MM.1S (cell line): ENCODE data around the gene APOO.

Experiments used
- DNase-seq: peaks from one replicate; pipeline ENCODE4 v3.0.0-alpha.2; 2015
- H2AFZ ChIP-seq: fragments of 300-600 bp; sonication (generic); 2 replicates; pipeline ENCODE4 v1.6.0; 2016; ENCODE audit warnings: antibody characterized with exemption, low read length
- H3F3A ChIP-seq: fragments of 300-600 bp; sonication (generic); 2 replicates; pipeline ENCODE4 v1.6.1; 2016; ENCODE audit warnings: mild to moderate bottlenecking, antibody characterized with exemption, low read length, moderate library complexity, mixed read lengths; ENCODE audit not compliant: insufficient read depth
- H3K27ac ChIP-seq: fragments of 300-600 bp; sonication (generic); 2 replicates; pipeline ENCODE4 v1.5.1; 2016; ENCODE audit warnings: mild to moderate bottlenecking, low read length
- H3K27me3 ChIP-seq: fragments of 300-600 bp; sonication (generic); replicated peaks from 2 replicates; pipeline ENCODE4 v1.6.0; 2016; ENCODE audit warnings: low read length; ENCODE audit not compliant: insufficient read depth
- H3K36me3 ChIP-seq: fragments of 300-600 bp; sonication (generic); replicated peaks from 2 replicates; pipeline ENCODE4 v1.6.1; 2016; ENCODE audit warnings: mild to moderate bottlenecking, low read length, mixed read lengths; ENCODE audit not compliant: insufficient read depth
- H3K4me1 ChIP-seq: fragments of 300-600 bp; sonication (generic); 2 replicates; pipeline ENCODE4 v1.6.1; 2016; ENCODE audit warnings: low read length, mixed read lengths
- H3K4me2 ChIP-seq: fragments of 300-600 bp; sonication (generic); 2 replicates; pipeline ENCODE4 v1.6.0; 2016; ENCODE audit warnings: low read depth, low read length
- H3K4me3 ChIP-seq: fragments of 300-600 bp; sonication (generic); 2 replicates; pipeline ENCODE4 v1.5.1; 2016; ENCODE audit warnings: low read length, mixed read lengths
- H3K79me2 ChIP-seq: fragments of 300-600 bp; sonication (generic); 2 replicates; pipeline ENCODE4 v1.6.1; 2016; ENCODE audit warnings: mixed run types, low read length, mixed read lengths
- H3K9ac ChIP-seq: fragments of 300-600 bp; sonication (generic); 2 replicates; pipeline ENCODE4 v1.6.1; 2016; ENCODE audit warnings: low read length, mixed read lengths
- H3K9me2 ChIP-seq: fragments of 300-600 bp; sonication (generic); replicated peaks from 2 replicates; pipeline ENCODE4 v1.6.1; 2016; ENCODE audit warnings: mild to moderate bottlenecking, low read length, mixed read lengths; ENCODE audit not compliant: insufficient read depth
- H3K9me3 ChIP-seq: fragments of 300-600 bp; sonication (generic); replicated peaks from 2 replicates; pipeline ENCODE4 v1.6.1; 2016; ENCODE audit warnings: mild to moderate bottlenecking, low read length, mixed read lengths; ENCODE audit not compliant: insufficient read depth
- H4K20me1 ChIP-seq: fragments of 300-600 bp; sonication (generic); 2 replicates; pipeline ENCODE4 v1.6.1; 2016; ENCODE audit warnings: mild to moderate bottlenecking, low read length, moderate library complexity, mixed read lengths; ENCODE audit not compliant: insufficient read depth
- CTCF ChIP-seq: fragments of 300-600 bp; sonication (generic); IDR thresholded peaks from 2 replicates; pipeline ENCODE4 v1.5.1; 2016; ENCODE audit warnings: antibody characterized with exemption, low read length, mixed read lengths
- EZH2 ChIP-seq: fragments of 300-600 bp; sonication (generic); optimal IDR thresholded peaks from 2 replicates; pipeline ENCODE3; 2017; ENCODE audit warnings: low read depth, mild to moderate bottlenecking, antibody characterized with exemption, low read length, mixed read lengths
- EZH2phosphoT487 ChIP-seq: fragments of 300-600 bp; sonication (generic); IDR thresholded peaks from 2 replicates; pipeline ENCODE4 v1.6.1; 2018; ENCODE audit warnings: antibody characterized with exemption, low read length

APOO gene

GRCh38 chrX:23805389-23805788 lies 102.3 kb downstream of the APOO start:
- no peaks in the 10 kb centered on the region for H3K9me3 ChIP-seq
- H3K27ac ChIP-seq: no peak overlapping the region
- no peak overlapping the region for H3K4me2 ChIP-seq

GRCh38 chrX:23804578-23804977 lies 103.2 kb downstream of the APOO start:
- TF ChIP-seq EZH2phosphoT487 (no peak), EZH2 (no peak), CTCF (no peak)
- H3K9me3 ChIP-seq: no peaks in the 10 kb centered on the region
- H4K20me1 ChIP-seq: no peaks in the 10 kb centered on the region
- no peak overlapping the region for H3K27ac ChIP-seq
- no peaks in the 10 kb centered on the region for H3K79me2 ChIP-seq
- H3K9me2 ChIP-seq: no peaks in the 10 kb centered on the region
- no peaks in the 10 kb centered on the region for H3F3A ChIP-seq
- no peaks in the 10 kb centered on the region for H3K27me3 ChIP-seq
- DNase-seq: no peak
- no peaks in the 10 kb centered on the region for H3K36me3 ChIP-seq
- no peak overlapping the region for H3K4me3 ChIP-seq
- no peak overlapping the region for H3K4me2 ChIP-seq
- no peak overlapping the region for H2AFZ ChIP-seq
- H3K4me1 ChIP-seq: 0 out of 2 replicates have a peak, but pooled peaks cover 5% of the 10 kb centered on the region
- H3K9ac ChIP-seq: no peak overlapping the region

More at GRCh38 chrX:23805389-23805788, 102.3 kb downstream of the APOO start:
- Histone ChIP-seq H3K9ac (no peak overlapping the region), H3K79me2 (no peaks in the 10 kb centered on the region), H3K36me3 (no peaks in the 10 kb centered on the region), H4K20me1 (no peaks in the 10 kb centered on the region), H3K4me1 (0 out of 2 replicates have a peak, but pooled peaks cover 5% of the 10 kb centered on the region), H3K27me3 (no peaks in the 10 kb centered on the region), H3F3A (no peaks in the 10 kb centered on the region), H3K9me2 (no peaks in the 10 kb centered on the region), H3K4me3 (no peak overlapping the region), H2AFZ (no peak overlapping the region)
- TF ChIP-seq EZH2phosphoT487 (no peak), CTCF (no peak), EZH2 (no peak)
- no peak for DNase-seq

- H3K9ac ChIP-seq: no peak overlapping the region
- 0 out of 2 replicates have a peak, but pooled peaks cover 5% of the 10 kb centered on the region for H3K4me1 ChIP-seq
- DNase-seq: no peak
- no peak overlapping the region for H3K27ac ChIP-seq
- H3K4me3 ChIP-seq: no peak overlapping the region
- no peaks in the 10 kb centered on the region for H3K9me3 ChIP-seq
- H3K36me3 ChIP-seq: no peaks in the 10 kb centered on the region
- H3K79me2 ChIP-seq: no peaks in the 10 kb centered on the region
- H3K9me2 ChIP-seq: no peaks in the 10 kb centered on the region
- H2AFZ ChIP-seq: no peak overlapping the region
- no peak overlapping the region for H3K4me2 ChIP-seq
- H3F3A ChIP-seq: no peaks in the 10 kb centered on the region
- H3K27me3 ChIP-seq: no peaks in the 10 kb centered on the region
- TF ChIP-seq CTCF (no peak), EZH2phosphoT487 (no peak), EZH2 (no peak)
- H4K20me1 ChIP-seq: no peaks in the 10 kb centered on the region
These were observed 103.8 kb downstream of the APOO start for GRCh38 chrX:23803931-23804381.
